Neuronal stem cell (in vitro differentiated cells): ENCODE measurements around the gene GDAP2.

ENCODE experiments used
- DNase-seq: peaks from one replicate; pipeline ENCODE4 v3.0.0-alpha.2; 2013; ENCODE audit warnings: low spot score
- H2AFZ ChIP-seq: one replicate; pipeline ENCODE4 v1.6.1; 2013; ENCODE audit warnings: mild to moderate bottlenecking, low read length, inconsistent platforms
- H2AK5ac ChIP-seq: 2 replicates; pipeline ENCODE4 v1.6.1; 2013; ENCODE audit warnings: low read depth, mild to moderate bottlenecking, inconsistent platforms, low read length, moderate library complexity, mixed read lengths
- H2BK120ac ChIP-seq: 2 replicates; pipeline ENCODE4 v1.6.1; 2013; ENCODE audit warnings: low read depth, mild to moderate bottlenecking, inconsistent platforms, low read length, moderate library complexity, mixed read lengths
- H2BK12ac ChIP-seq: one replicate; pipeline ENCODE4 v1.6.1; 2013; ENCODE audit warnings: low read length, inconsistent platforms
- H2BK15ac ChIP-seq: 2 replicates; pipeline ENCODE4 v1.6.1; 2013; ENCODE audit warnings: mild to moderate bottlenecking, low read length, inconsistent platforms, mixed read lengths
- H2BK5ac ChIP-seq: one replicate; pipeline ENCODE4 v1.6.1; 2013; ENCODE audit warnings: inconsistent platforms, mild to moderate bottlenecking, low read length, moderate library complexity
- H3K14ac ChIP-seq: one replicate; pipeline ENCODE4 v1.6.1; 2013; ENCODE audit warnings: low read length, inconsistent platforms
- H3K18ac ChIP-seq: 2 replicates; pipeline ENCODE4 v1.6.1; 2013; ENCODE audit warnings: low read length, inconsistent platforms
- H3K23ac ChIP-seq: 2 replicates; pipeline ENCODE4 v1.6.1; 2013; ENCODE audit warnings: low read depth, mild to moderate bottlenecking, mixed read lengths, low read length, inconsistent platforms; ENCODE audit not compliant: poor library complexity
- H3K27ac ChIP-seq: replicated peaks from 3 replicates; pipeline ENCODE4 v1.5.1; 2013; ENCODE audit warnings: low read length, inconsistent platforms
- H3K27me3 ChIP-seq, 3 experiments: 2 replicates each; pipeline ENCODE4 v1.6.1; 2013; ENCODE audit warnings: low read length in 3 of 3, mild to moderate bottlenecking in 2 of 3, inconsistent platforms in 1 of 3, low read depth in 1 of 3, mixed read lengths in 1 of 3, moderate library complexity in 1 of 3; ENCODE audit not compliant: control insufficient read depth in 3 of 3, insufficient read depth in 3 of 3
- H3K36me3 ChIP-seq, 2 donors: replicated peaks in 1 of 2; 2 replicates each; pipeline ENCODE4 v1.6.1; 2013; ENCODE audit warnings: low read length in 2 of 2; ENCODE audit not compliant: control insufficient read depth in 2 of 2, insufficient read depth in 2 of 2
- H3K4ac ChIP-seq: 2 replicates; pipeline ENCODE4 v1.6.1; 2013; ENCODE audit warnings: inconsistent platforms, mild to moderate bottlenecking, low read length, moderate library complexity
- H3K4me1 ChIP-seq, 2 donors: 1 replicate in 1 of 2; 2 replicates in 1 of 2; pipeline ENCODE4 v1.6.1; 2013; ENCODE audit warnings: low read length in 2 of 2, low read depth in 1 of 2; ENCODE audit not compliant: control insufficient read depth in 2 of 2, insufficient read depth in 1 of 2
- H3K4me2 ChIP-seq: one replicate; pipeline ENCODE4 v1.6.1; 2013; ENCODE audit warnings: mild to moderate bottlenecking, low read length, inconsistent platforms; ENCODE audit not compliant: insufficient read depth, poor library complexity, severe bottlenecking
- H3K4me3 ChIP-seq, 2 donors: 2 replicates each; pipeline ENCODE4 v1.5.1; 2013; ENCODE audit warnings: low read length in 2 of 2, mild to moderate bottlenecking in 2 of 2, inconsistent platforms in 1 of 2, moderate library complexity in 1 of 2
- H3K79me1 ChIP-seq: one replicate; pipeline ENCODE4 v1.6.1; 2013; ENCODE audit warnings: low read depth, mild to moderate bottlenecking, inconsistent platforms, low read length, moderate library complexity
- H3K9ac ChIP-seq: one replicate; pipeline ENCODE4 v1.6.1; 2013; ENCODE audit warnings: mild to moderate bottlenecking, low read depth, low read length, inconsistent platforms; ENCODE audit not compliant: poor library complexity
- H3K9me3 ChIP-seq, 2 donors: replicated peaks in 1 of 2; 2 replicates each; pipeline versions ENCODE3 to v1.6.1; 2013; ENCODE audit warnings: low read length in 2 of 2, mild to moderate bottlenecking in 2 of 2, inconsistent platforms in 1 of 2, low read depth in 1 of 2, mixed read lengths in 1 of 2, moderate library complexity in 1 of 2; ENCODE audit not compliant: control insufficient read depth in 2 of 2, insufficient read depth in 1 of 2
- H4K8ac ChIP-seq: one replicate; pipeline ENCODE4 v1.6.1; 2013; ENCODE audit warnings: low read depth, mild to moderate bottlenecking, inconsistent platforms, low read length, moderate library complexity
- H4K91ac ChIP-seq: one replicate; pipeline ENCODE4 v1.6.1; 2013; ENCODE audit warnings: low read length, low read depth, mild to moderate bottlenecking, inconsistent platforms; ENCODE audit not compliant: poor library complexity
- WGBS, 2 donors: extraction: QIAGEN DNeasy Blood & Tissue Kit; methylation state at CpG; one replicate each; pipeline ENCODE4 v1.1.7; 2013; ENCODE audit warnings: missing lambda C conversion rate in 2 of 2, mixed read lengths in 1 of 2; ENCODE audit not compliant: insufficient read length in 2 of 2, insufficient replicate concordance in 1 of 2; ENCODE audit errors: extremely low coverage in 2 of 2; 5-methylcytosine and 5-hydroxymethylcytosine counted together

Gene GDAP2

GRCh38 chr1:117967881-117968280, 38.5 kb upstream of the GDAP2 start:
- Histone ChIP-seq H2BK12ac (no peak overlapping the region), H3K9me3 (no peaks in the 10 kb centered on the region), H2AFZ (peak overlapping the region; percentile 62), H3K9ac (no peak overlapping the region), H3K4ac (no peak overlapping the region), H3K36me3 (peaks cover 2% of the 10 kb centered on the region in 2 donors), H2AK5ac (no peak overlapping the region), H3K27me3 (no peaks in the 10 kb centered on the region), H4K91ac (no peak overlapping the region), H3K4me2 (no peak overlapping the region), H3K27ac (peak overlapping the region; percentile 28), H4K8ac (no peak overlapping the region), H3K23ac (no peak overlapping the region), H3K14ac (no peak overlapping the region), H2BK15ac (no peak overlapping the region), H2BK120ac (no peak overlapping the region), H3K4me3 (no peak overlapping the region), H3K4me1 (peaks cover 7 to 11% of the 10 kb centered on the region in 2 donors), H3K18ac (no peak overlapping the region), H3K79me1 (no peaks in the 10 kb centered on the region), H2BK5ac (no peak overlapping the region)
- WGBS, 2 donors = no CpG with 5 or more reads among the region's 1 CpG
- no peak for DNase-seq

GRCh38 chr1:117967477-117967876, 38.1 kb upstream of the GDAP2 start:
- Histone ChIP-seq H2BK15ac (no peak overlapping the region), H2AFZ (peak overlapping the region; percentile 62), H3K9me3 (no peaks in the 10 kb centered on the region), H3K4me1 (peaks cover 7 to 11% of the 10 kb centered on the region in 2 donors), H4K8ac (no peak overlapping the region), H2BK12ac (no peak overlapping the region), H3K4me3 (no peak overlapping the region), H3K27ac (no peak overlapping the region), H2BK5ac (no peak overlapping the region), H3K4ac (no peak overlapping the region), H3K9ac (no peak overlapping the region), H3K18ac (no peak overlapping the region), H3K23ac (no peak overlapping the region), H3K14ac (no peak overlapping the region), H2BK120ac (no peak overlapping the region), H3K4me2 (no peak overlapping the region), H2AK5ac (no peak overlapping the region), H3K79me1 (no peaks in the 10 kb centered on the region), H4K91ac (no peak overlapping the region), H3K36me3 (peaks cover 2 to 6% of the 10 kb centered on the region in 2 donors), H3K27me3 (no peaks in the 10 kb centered on the region)
- peak; percentile 14 for DNase-seq
- no CpG with 5 or more reads among the region's 4 CpGs for WGBS, 2 donors

- H2BK5ac ChIP-seq = no peak overlapping the region
- H4K8ac ChIP-seq = no peak overlapping the region
- WGBS, 2 donors = no CpG with 5 or more reads among the region's 3 CpGs
- no peak overlapping the region for H3K18ac ChIP-seq
- no peak overlapping the region for H3K14ac ChIP-seq
- no peak overlapping the region for H2AK5ac ChIP-seq
- H3K27ac ChIP-seq = no peak overlapping the region
- H4K91ac ChIP-seq = no peak overlapping the region
- DNase-seq = no peak
- no peak overlapping the region for H3K4me2 ChIP-seq
- no peak overlapping the region for H2BK15ac ChIP-seq
- H2BK12ac ChIP-seq = no peak overlapping the region
- H3K79me1 ChIP-seq = no peaks in the 10 kb centered on the region
- H3K4ac ChIP-seq = no peak overlapping the region
- no peak overlapping the region for H3K23ac ChIP-seq
- H3K36me3 ChIP-seq = peaks cover 4 to 34% of the 10 kb centered on the region in 2 donors
- H3K27me3 ChIP-seq = no peaks in the 10 kb centered on the region
- peaks cover 2% of the 10 kb centered on the region in 2 donors for H3K4me1 ChIP-seq
- H3K9me3 ChIP-seq = no peaks in the 10 kb centered on the region
- H2BK120ac ChIP-seq = no peak overlapping the region
- H3K9ac ChIP-seq = no peak overlapping the region
- no peak overlapping the region for H3K4me3 ChIP-seq
- no peak overlapping the region for H2AFZ ChIP-seq
Observed at GRCh38 chr1:117964290-117965038, 35.0 kb upstream of the GDAP2 start.

- H2BK15ac ChIP-seq = no peak overlapping the region
- H4K8ac ChIP-seq = no peak overlapping the region
- H3K27me3 ChIP-seq = no peaks in the 10 kb centered on the region
- no CpG with 5 or more reads among the region's 3 CpGs for WGBS, 2 donors
- no peak for DNase-seq
- no peak overlapping the region for H3K4me2 ChIP-seq
- H2BK12ac ChIP-seq = no peak overlapping the region
- H3K9ac ChIP-seq = no peak overlapping the region
- no peak overlapping the region for H3K23ac ChIP-seq
- no peak overlapping the region for H3K14ac ChIP-seq
- no peak overlapping the region for H2BK5ac ChIP-seq
- H2AK5ac ChIP-seq = no peak overlapping the region
- no peak overlapping the region for H2AFZ ChIP-seq
- H3K4me1 ChIP-seq = no peaks in the 10 kb centered on the region
- no peak overlapping the region for H3K4me3 ChIP-seq
- H2BK120ac ChIP-seq = no peak overlapping the region
- no peaks in the 10 kb centered on the region for H3K79me1 ChIP-seq
- no peaks in the 10 kb centered on the region for H3K9me3 ChIP-seq
- no peak overlapping the region for H3K18ac ChIP-seq
- no peak overlapping the region for H3K4ac ChIP-seq
- H4K91ac ChIP-seq = no peak overlapping the region
- peaks cover 11 to 85% of the 10 kb centered on the region in 2 donors for H3K36me3 ChIP-seq
- H3K27ac ChIP-seq = no peak overlapping the region
Observed at GRCh38 chr1:117959364-117959763, 29.9 kb upstream of the GDAP2 start.
